ENCODE measurements around the gene ZNF221.

The ZNF221 gene

DNA sequence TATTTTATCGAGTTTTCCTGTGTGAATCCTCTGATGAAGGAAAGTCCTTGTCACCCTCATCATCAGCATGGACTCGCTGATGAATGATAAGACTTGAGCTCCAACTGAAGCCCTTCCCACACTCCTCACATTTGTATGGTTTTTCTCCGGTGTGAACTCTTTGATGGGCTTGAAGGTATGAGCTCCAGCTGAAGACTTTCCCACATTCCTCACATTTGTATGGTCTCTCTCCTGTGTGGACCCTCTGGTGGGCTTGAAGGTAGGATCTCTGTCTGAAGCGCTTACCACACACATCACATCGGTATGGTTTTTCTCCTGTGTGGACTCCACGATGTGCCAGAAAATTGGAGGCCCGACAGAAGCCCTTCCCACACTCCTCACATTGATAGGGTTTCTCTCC is 37.6 kb upstream of the ZNF221 start:
- Histone ChIP-seq H3K4me3 (replicated peaks; ENCODE audit: insufficient read depth, low read length) (no peak overlapping the region), H3K27me3 (ENCODE audit: insufficient read depth, poor library complexity, severe bottlenecking) (no peaks in the 10 kb centered on the region), H3K27ac (replicated peaks) (no peak overlapping the region)
- no peak for DNase-seq (ENCODE audit: low read depth in 1 of 2, low spot score in 1 of 2)
- TF ChIP-seq GABPA (IDR thresholded peaks at IDR 0.05; ENCODE audit: low read depth) (no peak), SPI1 (IDR thresholded peaks at IDR 0.05; ENCODE audit: borderline replicate concordance, low read depth) (no peak), POLR2AphosphoS5 (IDR thresholded peaks at IDR 0.05; ENCODE audit: low read depth) (no peak)
- TF ChIP-seq, protein P1, sequence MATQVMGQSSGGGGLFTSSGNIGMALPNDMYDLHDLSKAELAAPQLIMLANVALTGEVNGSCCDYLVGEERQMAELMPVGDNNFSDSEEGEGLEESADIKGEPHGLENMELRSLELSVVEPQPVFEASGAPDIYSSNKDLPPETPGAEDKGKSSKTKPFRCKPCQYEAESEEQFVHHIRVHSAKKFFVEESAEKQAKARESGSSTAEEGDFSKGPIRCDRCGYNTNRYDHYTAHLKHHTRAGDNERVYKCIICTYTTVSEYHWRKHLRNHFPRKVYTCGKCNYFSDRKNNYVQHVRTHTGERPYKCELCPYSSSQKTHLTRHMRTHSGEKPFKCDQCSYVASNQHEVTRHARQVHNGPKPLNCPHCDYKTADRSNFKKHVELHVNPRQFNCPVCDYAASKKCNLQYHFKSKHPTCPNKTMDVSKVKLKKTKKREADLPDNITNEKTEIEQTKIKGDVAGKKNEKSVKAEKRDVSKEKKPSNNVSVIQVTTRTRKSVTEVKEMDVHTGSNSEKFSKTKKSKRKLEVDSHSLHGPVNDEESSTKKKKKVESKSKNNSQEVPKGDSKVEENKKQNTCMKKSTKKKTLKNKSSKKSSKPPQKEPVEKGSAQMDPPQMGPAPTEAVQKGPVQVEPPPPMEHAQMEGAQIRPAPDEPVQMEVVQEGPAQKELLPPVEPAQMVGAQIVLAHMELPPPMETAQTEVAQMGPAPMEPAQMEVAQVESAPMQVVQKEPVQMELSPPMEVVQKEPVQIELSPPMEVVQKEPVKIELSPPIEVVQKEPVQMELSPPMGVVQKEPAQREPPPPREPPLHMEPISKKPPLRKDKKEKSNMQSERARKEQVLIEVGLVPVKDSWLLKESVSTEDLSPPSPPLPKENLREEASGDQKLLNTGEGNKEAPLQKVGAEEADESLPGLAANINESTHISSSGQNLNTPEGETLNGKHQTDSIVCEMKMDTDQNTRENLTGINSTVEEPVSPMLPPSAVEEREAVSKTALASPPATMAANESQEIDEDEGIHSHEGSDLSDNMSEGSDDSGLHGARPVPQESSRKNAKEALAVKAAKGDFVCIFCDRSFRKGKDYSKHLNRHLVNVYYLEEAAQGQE (IDR thresholded peaks at IDR 0.05; ENCODE audit: insufficient replicate concordance, low read depth) = no peak
- TF ChIP-seq, protein P2, sequence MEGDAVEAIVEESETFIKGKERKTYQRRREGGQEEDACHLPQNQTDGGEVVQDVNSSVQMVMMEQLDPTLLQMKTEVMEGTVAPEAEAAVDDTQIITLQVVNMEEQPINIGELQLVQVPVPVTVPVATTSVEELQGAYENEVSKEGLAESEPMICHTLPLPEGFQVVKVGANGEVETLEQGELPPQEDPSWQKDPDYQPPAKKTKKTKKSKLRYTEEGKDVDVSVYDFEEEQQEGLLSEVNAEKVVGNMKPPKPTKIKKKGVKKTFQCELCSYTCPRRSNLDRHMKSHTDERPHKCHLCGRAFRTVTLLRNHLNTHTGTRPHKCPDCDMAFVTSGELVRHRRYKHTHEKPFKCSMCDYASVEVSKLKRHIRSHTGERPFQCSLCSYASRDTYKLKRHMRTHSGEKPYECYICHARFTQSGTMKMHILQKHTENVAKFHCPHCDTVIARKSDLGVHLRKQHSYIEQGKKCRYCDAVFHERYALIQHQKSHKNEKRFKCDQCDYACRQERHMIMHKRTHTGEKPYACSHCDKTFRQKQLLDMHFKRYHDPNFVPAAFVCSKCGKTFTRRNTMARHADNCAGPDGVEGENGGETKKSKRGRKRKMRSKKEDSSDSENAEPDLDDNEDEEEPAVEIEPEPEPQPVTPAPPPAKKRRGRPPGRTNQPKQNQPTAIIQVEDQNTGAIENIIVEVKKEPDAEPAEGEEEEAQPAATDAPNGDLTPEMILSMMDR (IDR thresholded peaks at IDR 0.05; ENCODE audit: insufficient read depth, low read length) = no peak

DNA sequence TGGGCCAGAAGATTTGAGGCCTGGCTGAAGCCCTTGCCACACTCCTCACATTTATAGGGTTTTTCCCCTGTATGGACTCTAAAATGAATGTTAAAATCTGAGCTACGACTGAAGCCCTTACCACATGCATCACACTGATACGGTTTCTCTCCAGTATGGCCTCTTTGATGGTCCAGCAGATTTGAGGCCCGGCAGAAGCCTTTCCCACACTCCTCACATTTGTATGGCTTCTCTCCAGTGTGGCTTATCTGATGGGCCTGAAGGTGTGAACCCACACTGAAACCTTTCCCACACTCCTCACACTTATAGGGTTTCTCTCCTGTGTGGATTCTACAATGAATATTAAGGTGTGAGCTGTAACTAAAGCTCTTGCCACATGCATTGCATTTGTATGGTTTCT is 37.0 kb upstream of the ZNF221 start:
- DNase-seq (ENCODE audit: low read depth in 1 of 2, low spot score in 1 of 2) = no peak
- Histone ChIP-seq H3K4me3 (replicated peaks; ENCODE audit: insufficient read depth, low read length) (no peak overlapping the region), H3K27me3 (ENCODE audit: insufficient read depth, poor library complexity, severe bottlenecking) (no peaks in the 10 kb centered on the region), H3K27ac (replicated peaks) (no peak overlapping the region)
- TF ChIP-seq, protein P2 (IDR thresholded peaks at IDR 0.05; ENCODE audit: insufficient read depth, low read length) = no peak
- TF ChIP-seq, protein P1 (IDR thresholded peaks at IDR 0.05; ENCODE audit: insufficient replicate concordance, low read depth) = no peak
- TF ChIP-seq POLR2AphosphoS5 (IDR thresholded peaks at IDR 0.05; ENCODE audit: low read depth) = no peak
- no peak for TF ChIP-seq SPI1 (IDR thresholded peaks at IDR 0.05; ENCODE audit: borderline replicate concordance, low read depth)
- no peak for TF ChIP-seq GABPA (IDR thresholded peaks at IDR 0.05; ENCODE audit: low read depth)

DNA sequence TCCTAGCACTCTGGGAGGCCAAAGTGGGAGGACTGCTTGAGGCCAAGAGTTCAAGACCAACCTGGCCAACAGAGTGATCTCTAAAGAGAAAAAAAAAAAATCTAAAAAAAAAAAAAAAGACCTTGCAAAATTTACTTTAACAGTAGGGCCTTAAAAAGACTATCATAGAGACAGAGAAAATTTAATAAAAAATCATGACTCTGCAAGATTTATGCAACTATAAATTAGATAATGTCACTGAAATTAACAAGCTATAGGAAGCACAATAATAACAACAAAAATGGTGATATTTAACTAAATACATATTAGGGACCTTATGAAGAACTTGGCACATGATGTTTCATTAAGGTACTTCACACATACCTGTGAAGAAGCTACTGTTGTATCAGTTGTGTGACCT is 27.2 kb upstream of the ZNF221 start:
- DNase-seq (ENCODE audit: low read depth in 1 of 2, low spot score in 1 of 2) = no peak
- no peak overlapping the region for H3K4me3 ChIP-seq (replicated peaks; ENCODE audit: insufficient read depth, low read length)
- H3K27me3 ChIP-seq (ENCODE audit: insufficient read depth, poor library complexity, severe bottlenecking) = no peaks in the 10 kb centered on the region
- H3K27ac ChIP-seq (replicated peaks) = no peak overlapping the region
- TF ChIP-seq GABPA (IDR thresholded peaks at IDR 0.05; ENCODE audit: low read depth) (no peak), POLR2AphosphoS5 (IDR thresholded peaks at IDR 0.05; ENCODE audit: low read depth) (no peak), SPI1 (IDR thresholded peaks at IDR 0.05; ENCODE audit: borderline replicate concordance, low read depth) (no peak)
- TF ChIP-seq, protein P1 (IDR thresholded peaks at IDR 0.05; ENCODE audit: insufficient replicate concordance, low read depth) = no peak
- TF ChIP-seq, protein P2 (IDR thresholded peaks at IDR 0.05; ENCODE audit: insufficient read depth, low read length) = no peak
